Keratinocyte (primary cell): ENCODE results near the gene ITGAE. TPM values are rescaled to one million over a fixed set of nuclear protein-coding genes. Genes with fewer than 3 reads are reported as not detected.

Experiments
- DNase-seq: peaks from one replicate; pipeline ENCODE4 v3.0.0-alpha.2; 2011; ENCODE audit warnings: low read depth, missing footprints, low spot score
- FAIRE-seq: peaks from 2 replicates; lab custom pipeline; 2011; peaks lifted over from hg19 to GRCh38; lab: Jason Lieb, UNC
- H2AFZ ChIP-seq: 2 replicates; pipeline ENCODE4 v1.6.0; 2012; ENCODE audit warnings: low read length, control low read depth, inconsistent platforms; ENCODE audit not compliant: control insufficient read depth
- H3K27ac ChIP-seq: 2 replicates; pipeline ENCODE4 v1.5.1; 2011; ENCODE audit warnings: low read length; ENCODE audit not compliant: control insufficient read depth, insufficient read depth
- H3K27me3 ChIP-seq: 3 replicates; pipeline ENCODE4 v1.6.0; 2011; ENCODE audit warnings: low read length; ENCODE audit not compliant: control insufficient read depth, insufficient read depth; ENCODE audit errors: extremely low read depth
- H3K36me3 ChIP-seq, 2 experiments: 2 replicates in 1 of 2; 3 replicates in 1 of 2; pipeline ENCODE4 v1.5.1; 2011; ENCODE audit warnings: low read length in 2 of 2, mild to moderate bottlenecking in 1 of 2; ENCODE audit not compliant: control insufficient read depth in 2 of 2, insufficient read depth in 2 of 2; ENCODE audit errors: extremely low read depth in 1 of 2
- H3K4me1 ChIP-seq: 3 replicates; pipeline ENCODE4 v1.5.1; 2011; ENCODE audit warnings: low read length; ENCODE audit not compliant: control insufficient read depth, insufficient read depth; ENCODE audit errors: extremely low read depth
- H3K4me2 ChIP-seq: 3 replicates; pipeline ENCODE4 v1.6.0; 2011; ENCODE audit warnings: low read depth, low read length; ENCODE audit not compliant: control insufficient read depth, insufficient read depth; ENCODE audit errors: extremely low read depth
- H3K4me3 ChIP-seq, 3 experiments: fragments of 200-600 bp in 1 of 3; sonication (generic) in 1 of 3; 2 replicates in 2 of 3; 3 replicates in 1 of 3; pipeline ENCODE4 v1.5.1; 2011 to 2016; ENCODE audit warnings: low read length in 3 of 3, mild to moderate bottlenecking in 3 of 3, control low read depth in 2 of 3, inconsistent platforms in 1 of 3, low read depth in 1 of 3, mixed read lengths in 1 of 3, mixed run types in 1 of 3, moderate library complexity in 1 of 3; ENCODE audit not compliant: control insufficient read depth in 2 of 3, insufficient read depth in 2 of 3; ENCODE audit errors: extremely low read depth in 1 of 3
- H3K79me2 ChIP-seq: 2 replicates; pipeline ENCODE4 v1.6.0; 2012; ENCODE audit warnings: low read length; ENCODE audit not compliant: control insufficient read depth, insufficient read depth
- H3K9ac ChIP-seq: 3 replicates; pipeline ENCODE4 v1.6.0; 2011; ENCODE audit warnings: low read length; ENCODE audit not compliant: control insufficient read depth, insufficient read depth; ENCODE audit errors: extremely low read depth
- H3K9me1 ChIP-seq: 3 replicates; pipeline ENCODE4 v1.6.0; 2011; ENCODE audit warnings: low read length; ENCODE audit not compliant: control insufficient read depth, insufficient read depth; ENCODE audit errors: extremely low read depth
- H3K9me3 ChIP-seq: 2 replicates; pipeline ENCODE4 v1.5.1; 2012; ENCODE audit warnings: low read depth, low read length; ENCODE audit not compliant: control insufficient read depth
- H4K20me1 ChIP-seq: 3 replicates; pipeline ENCODE4 v1.6.0; 2011; ENCODE audit warnings: low read length; ENCODE audit not compliant: control insufficient read depth, insufficient read depth; ENCODE audit errors: extremely low read depth
- CTCF ChIP-seq, 3 experiments: IDR thresholded peaks in 1 of 3; conservative IDR thresholded peaks in 1 of 3; optimal IDR thresholded peaks in 1 of 3; 2 replicates in 2 of 3; 3 replicates in 1 of 3; pipeline versions ENCODE3 to v1.5.1; 2011; ENCODE audit warnings: low read length in 3 of 3, mild to moderate bottlenecking in 3 of 3, moderate library complexity in 2 of 3, control low read depth in 1 of 3, inconsistent platforms in 1 of 3; ENCODE audit not compliant: insufficient read depth in 2 of 3; ENCODE audit errors: extremely low read depth in 1 of 3
- EZH2 ChIP-seq: IDR thresholded peaks from one replicate; pipeline ENCODE4 v1.6.1; 2012; ENCODE audit warnings: inconsistent platforms, mild to moderate bottlenecking, low read length, moderate library complexity
- dilution Hi-C: fragments of 300-500 bp; cut with MboI; formaldehyde crosslinking; loops from one replicate; pipeline ENCODE4 v1.7.0; 2020; ENCODE audit warnings: low sequenced_read_pairs; ENCODE audit not compliant: extremely low pct_ligation_motif_present
- polyA plus RNA-seq, 5 experiments: library from polyadenylated mRNA; depleted of rRNA in 3 of 5; stranded (reverse) in 3 of 5; stranded (forward) in 1 of 5; unstranded in 1 of 5; fragments of >200 nt; gene quantifications; 1 replicate in 1 of 5; 2 replicates in 3 of 5; 3 replicates in 1 of 5; pipeline versions ENCODE4 v1.2.1 to v1.2.3, GENCODE V29; 2011 to 2012; ENCODE audit warnings: missing spikeins in 2 of 5, low read depth in 1 of 5, low replicate concordance in 1 of 5

ITGAE gene
- polyA plus RNA-seq, 1 donor (not counting 4 experiments of a cell fraction or from before 2014, with no cell fraction given): 66.6 TPM

- Histone ChIP-seq H3K79me2 (no peaks in the 10 kb centered on the region), H3K27ac (no peak overlapping the region), H3K9ac (no peak overlapping the region), H4K20me1 (no peaks in the 10 kb centered on the region), H3K4me3 (no peak overlapping the region), H3K27me3 (peaks cover 9% of the 10 kb centered on the region), H2AFZ (no peak overlapping the region), H3K4me1 (no peaks in the 10 kb centered on the region), H3K9me1 (no peaks in the 10 kb centered on the region), H3K9me3 (no peaks in the 10 kb centered on the region), H3K36me3 (no peaks in the 10 kb centered on the region), H3K4me2 (no peak overlapping the region)
- FAIRE-seq (no peak), DNase-seq (no peak)
- dilution Hi-C loops: no loop called here
- TF ChIP-seq CTCF (optimal IDR thresholded peaks at IDR 0.05 in 1 of 3, IDR thresholded peaks at IDR 0.05 in 1 of 3, conservative IDR thresholded peaks at IDR 0.05 in 1 of 3; ENCODE audit: extremely low read depth in 1 of 3, insufficient read depth in 2 of 3, low read length in 3 of 3) (no peak), EZH2 (no peak)
Observed at GRCh38 chr17:3678095-3678820, 122.7 kb downstream of the ITGAE start.

GRCh38 chr17:3675886-3676285, 125.1 kb downstream of the ITGAE start:
- no peak overlapping the region for H2AFZ ChIP-seq
- no peak overlapping the region for H3K4me3 ChIP-seq
- no peak overlapping the region for H3K9ac ChIP-seq
- H3K4me1 ChIP-seq: no peaks in the 10 kb centered on the region
- no peak overlapping the region for H3K4me2 ChIP-seq
- H3K79me2 ChIP-seq: no peaks in the 10 kb centered on the region
- no peaks in the 10 kb centered on the region for H4K20me1 ChIP-seq
- dilution Hi-C loops: no loop called here
- no peaks in the 10 kb centered on the region for H3K9me1 ChIP-seq
- no peaks in the 10 kb centered on the region for H3K9me3 ChIP-seq
- no peak for TF ChIP-seq CTCF (optimal IDR thresholded peaks at IDR 0.05 in 1 of 3, IDR thresholded peaks at IDR 0.05 in 1 of 3, conservative IDR thresholded peaks at IDR 0.05 in 1 of 3; ENCODE audit: extremely low read depth in 1 of 3, insufficient read depth in 2 of 3, low read length in 3 of 3)
- DNase-seq: no peak
- no peak overlapping the region for H3K27ac ChIP-seq
- peaks cover 0 to 7% of the 10 kb centered on the region in 2 experiments for H3K36me3 ChIP-seq
- FAIRE-seq: no peak
- peaks cover 2% of the 10 kb centered on the region for H3K27me3 ChIP-seq
